GM23338 (cell line): ENCODE measurements around the gene GSTM5. TPM values are rescaled to one million over a fixed set of nuclear protein-coding genes. Genes with fewer than 3 reads are reported as not detected.
"Not testable (repeated sequence)": the region's sequence is repeated elsewhere in the genome, so short reads cannot be mapped to it uniquely, and the experiment has no call there.

Source experiments
- ATAC-seq: fragments of 200-7000 bp; cut with Tn5 transposase; 3 replicates; pipeline ENCODE4 v1.9.1; 2020
- DNase-seq: peaks from one replicate; pipeline ENCODE4 v3.0.0-alpha.2; 2015; ENCODE audit warnings: low spot score
- H2AFZ ChIP-seq: fragments of 200-600 bp; sonication (generic); 2 replicates; pipeline ENCODE4 v1.8.0; 2016; ENCODE audit warnings: antibody characterized with exemption, mild to moderate bottlenecking, moderate library complexity
- H3F3A ChIP-seq: fragments of 200-600 bp; sonication (generic); replicated peaks from 2 replicates; pipeline ENCODE4 v1.8.0; 2017; ENCODE audit warnings: antibody characterized with exemption, mixed run types, low read depth
- H3K27ac ChIP-seq: fragments of 200-600 bp; sonication (generic); 2 replicates; pipeline ENCODE4 v1.6.1; 2016; ENCODE audit warnings: low read depth
- H3K27me3 ChIP-seq: fragments of 200-600 bp; sonication (generic); 2 replicates; pipeline ENCODE4 v1.8.0; 2016; ENCODE audit warnings: mild to moderate bottlenecking, mixed run types, moderate library complexity; ENCODE audit not compliant: insufficient read depth
- H3K36me3 ChIP-seq: fragments of 200-600 bp; sonication (generic); 2 replicates; pipeline ENCODE4 v1.8.0; 2016; ENCODE audit warnings: mild to moderate bottlenecking; ENCODE audit not compliant: insufficient read depth
- H3K4me1 ChIP-seq: fragments of 200-600 bp; sonication (generic); 2 replicates; pipeline ENCODE4 v1.8.0; 2016; ENCODE audit warnings: mild to moderate bottlenecking, moderate library complexity; ENCODE audit not compliant: insufficient read depth
- H3K4me2 ChIP-seq: fragments of 200-600 bp; sonication (generic); 2 replicates; pipeline ENCODE4 v1.7.1; 2017; ENCODE audit warnings: mixed run types
- H3K4me3 ChIP-seq: fragments of 200-600 bp; sonication (generic); 2 replicates; pipeline ENCODE4 v1.6.1; 2016; ENCODE audit warnings: mixed run types
- H3K79me2 ChIP-seq: fragments of 200-600 bp; sonication (generic); replicated peaks from 2 replicates; pipeline ENCODE4 v1.8.0; 2017; ENCODE audit warnings: mild to moderate bottlenecking; ENCODE audit not compliant: insufficient read depth
- H3K9me2 ChIP-seq: fragments of 200-600 bp; sonication (generic); 2 replicates; pipeline ENCODE4 v1.8.0; 2017; ENCODE audit not compliant: insufficient read depth
- H4K20me1 ChIP-seq: fragments of 200-600 bp; sonication (generic); replicated peaks from 2 replicates; pipeline ENCODE4 v1.8.0; 2017; ENCODE audit warnings: mild to moderate bottlenecking; ENCODE audit not compliant: insufficient read depth
- H3K27ac Mint-ChIP-seq: 2 replicates; pipeline ENCODE4 v1.8.0; 2020; ENCODE audit warnings: inconsistent platforms, mild to moderate bottlenecking, moderate library complexity, mixed read lengths
- H3K27me3 Mint-ChIP-seq: 3 replicates; pipeline ENCODE4 v1.8.0; 2022; ENCODE audit warnings: low read depth, mild to moderate bottlenecking, moderate library complexity, mixed read lengths, inconsistent platforms; ENCODE audit not compliant: insufficient read depth, poor library complexity
- H3K36me3 Mint-ChIP-seq: 3 replicates; pipeline ENCODE4 v1.8.0; 2021; ENCODE audit warnings: low read depth, mild to moderate bottlenecking, inconsistent platforms, moderate library complexity, mixed read lengths
- H3K4me1 Mint-ChIP-seq: 3 replicates; pipeline ENCODE4 v1.8.0; 2020; ENCODE audit warnings: mild to moderate bottlenecking, inconsistent platforms, mixed read lengths
- H3K4me3 Mint-ChIP-seq: 3 replicates; pipeline ENCODE4 v1.8.0; 2021; ENCODE audit warnings: moderate library complexity, mild to moderate bottlenecking, inconsistent platforms, mixed read lengths
- H3K9me3 Mint-ChIP-seq: 3 replicates; pipeline ENCODE4 v1.8.0; 2020; ENCODE audit warnings: moderate library complexity, mild to moderate bottlenecking, inconsistent platforms, mixed read lengths
- CREB1 ChIP-seq: fragments of 250-450 bp; sonication (Bioruptor Pico); IDR thresholded peaks from 2 replicates; pipeline ENCODE4 v1.5.0; 2020; ENCODE audit warnings: low read depth, mild to moderate bottlenecking, moderate library complexity
- EZH2 ChIP-seq: fragments of 200-600 bp; sonication (generic); IDR thresholded peaks from one replicate; pipeline ENCODE4 v1.8.0; 2017; ENCODE audit warnings: antibody characterized with exemption, mild to moderate bottlenecking, low read depth; ENCODE audit not compliant: unreplicated experiment
- EZH2phosphoT487 ChIP-seq: fragments of 200-600 bp; sonication (generic); IDR thresholded peaks from one replicate; pipeline ENCODE4 v1.8.1; 2018; ENCODE audit warnings: antibody characterized with exemption; ENCODE audit not compliant: unreplicated experiment
- JUNB ChIP-seq: IDR thresholded peaks from one replicate; pipeline ENCODE4 v1.6.1; 2016; ENCODE audit warnings: antibody characterized with exemption; ENCODE audit not compliant: unreplicated experiment
- STAT1 ChIP-seq: IDR thresholded peaks from one replicate; pipeline ENCODE4 v1.6.1; 2016; ENCODE audit warnings: antibody characterized with exemption; ENCODE audit not compliant: unreplicated experiment
- ZNF114 ChIP-seq: fragments of 250-450 bp; sonication (Bioruptor Pico); IDR thresholded peaks from 2 replicates; pipeline ENCODE4 v1.5.0; 2020; ENCODE audit warnings: mild to moderate bottlenecking, moderate library complexity
- ZNF331 ChIP-seq: fragments of 250-450 bp; sonication (Bioruptor Pico); IDR thresholded peaks from 2 replicates; pipeline ENCODE4 v1.5.0; 2020; ENCODE audit warnings: low read depth, mild to moderate bottlenecking, moderate library complexity
- polyA plus RNA-seq: library from polyadenylated mRNA; unstranded; fragments of >200 nt; fragmentation: Nextera tagmentation; extraction: Ambion mirVana; gene quantifications from 2 replicates; pipeline ENCODE4 v1.2.1, GENCODE V29; 2016
- total RNA-seq: library from RNA; depleted of rRNA; stranded (reverse); fragments of >200 nt; shearing (Covaris generic); gene quantifications from 2 replicates; pipeline ENCODE4 v1.2.3, GENCODE V29; 2014
- TF ChIP-seq, protein P1 (sequence below): IDR thresholded peaks from one replicate; pipeline ENCODE4 v1.6.1; 2018; ENCODE audit warnings: antibody characterized with exemption; ENCODE audit not compliant: unreplicated experiment
- TF ChIP-seq, protein P2 (sequence below): fragments of 250-450 bp; sonication (Bioruptor Pico); IDR thresholded peaks from 2 replicates; pipeline ENCODE4 v1.5.0; 2020; ENCODE audit warnings: mild to moderate bottlenecking, moderate library complexity

The GSTM5 gene
- total and polyA plus RNA-seq, 2 experiments from 2014 or later: 2.5 to 5.0 TPM

GRCh38 chr1:109694400-109694799 lies 17.7 kb upstream of the GSTM5 start:
- not testable (repeated sequence) for H3K79me2 ChIP-seq, H3K27me3 ChIP-seq, H3K4me1 ChIP-seq, H3K4me3 ChIP-seq, H4K20me1 ChIP-seq, H3K4me2 ChIP-seq, H3K9me3 Mint-ChIP-seq, H3K36me3 ChIP-seq, H3K9me2 ChIP-seq, ATAC-seq, H3F3A ChIP-seq, H3K4me3 Mint-ChIP-seq, H3K36me3 Mint-ChIP-seq, DNase-seq, H3K4me1 Mint-ChIP-seq, H3K27ac ChIP-seq, H3K27me3 Mint-ChIP-seq, H2AFZ ChIP-seq, H3K27ac Mint-ChIP-seq

- not testable (repeated sequence) for H3K36me3 Mint-ChIP-seq, H3K4me1 ChIP-seq, H3F3A ChIP-seq, H2AFZ ChIP-seq, H4K20me1 ChIP-seq, H3K27me3 ChIP-seq, H3K4me1 Mint-ChIP-seq, H3K36me3 ChIP-seq, H3K79me2 ChIP-seq, H3K4me3 Mint-ChIP-seq, H3K4me2 ChIP-seq, H3K27ac Mint-ChIP-seq, H3K27me3 Mint-ChIP-seq, ATAC-seq, H3K9me2 ChIP-seq, H3K9me3 Mint-ChIP-seq, H3K27ac ChIP-seq, H3K4me3 ChIP-seq, DNase-seq
Observed at GRCh38 chr1:109695138-109695537, 16.9 kb upstream of the GSTM5 start.

GRCh38 chr1:109697066-109697465 lies 15.0 kb upstream of the GSTM5 start:
- Histone ChIP-seq H3K9me2 (no peaks in the 10 kb centered on the region), H3F3A (no peaks in the 10 kb centered on the region), H3K36me3 (no peaks in the 10 kb centered on the region), H3K4me1 (no peaks in the 10 kb centered on the region), H3K27ac (no peak overlapping the region), H3K27me3 (no peaks in the 10 kb centered on the region), H3K4me3 (no peak overlapping the region), H4K20me1 (no peaks in the 10 kb centered on the region), H3K79me2 (no peaks in the 10 kb centered on the region), H2AFZ (no peak overlapping the region), H3K4me2 (no peak overlapping the region)
- H3K36me3 Mint-ChIP-seq: no peaks in the 10 kb centered on the region
- no peaks in the 10 kb centered on the region for H3K27me3 Mint-ChIP-seq
- ATAC-seq (no peak), DNase-seq (no peak)
- H3K27ac Mint-ChIP-seq: no peak overlapping the region
- H3K4me3 Mint-ChIP-seq: no peak overlapping the region
- no peaks in the 10 kb centered on the region for H3K9me3 Mint-ChIP-seq
- H3K4me1 Mint-ChIP-seq: no peaks in the 10 kb centered on the region
- no peak for TF ChIP-seq EZH2phosphoT487
- TF ChIP-seq STAT1: no peak
- no peak for TF ChIP-seq EZH2
- TF ChIP-seq, protein P1, sequence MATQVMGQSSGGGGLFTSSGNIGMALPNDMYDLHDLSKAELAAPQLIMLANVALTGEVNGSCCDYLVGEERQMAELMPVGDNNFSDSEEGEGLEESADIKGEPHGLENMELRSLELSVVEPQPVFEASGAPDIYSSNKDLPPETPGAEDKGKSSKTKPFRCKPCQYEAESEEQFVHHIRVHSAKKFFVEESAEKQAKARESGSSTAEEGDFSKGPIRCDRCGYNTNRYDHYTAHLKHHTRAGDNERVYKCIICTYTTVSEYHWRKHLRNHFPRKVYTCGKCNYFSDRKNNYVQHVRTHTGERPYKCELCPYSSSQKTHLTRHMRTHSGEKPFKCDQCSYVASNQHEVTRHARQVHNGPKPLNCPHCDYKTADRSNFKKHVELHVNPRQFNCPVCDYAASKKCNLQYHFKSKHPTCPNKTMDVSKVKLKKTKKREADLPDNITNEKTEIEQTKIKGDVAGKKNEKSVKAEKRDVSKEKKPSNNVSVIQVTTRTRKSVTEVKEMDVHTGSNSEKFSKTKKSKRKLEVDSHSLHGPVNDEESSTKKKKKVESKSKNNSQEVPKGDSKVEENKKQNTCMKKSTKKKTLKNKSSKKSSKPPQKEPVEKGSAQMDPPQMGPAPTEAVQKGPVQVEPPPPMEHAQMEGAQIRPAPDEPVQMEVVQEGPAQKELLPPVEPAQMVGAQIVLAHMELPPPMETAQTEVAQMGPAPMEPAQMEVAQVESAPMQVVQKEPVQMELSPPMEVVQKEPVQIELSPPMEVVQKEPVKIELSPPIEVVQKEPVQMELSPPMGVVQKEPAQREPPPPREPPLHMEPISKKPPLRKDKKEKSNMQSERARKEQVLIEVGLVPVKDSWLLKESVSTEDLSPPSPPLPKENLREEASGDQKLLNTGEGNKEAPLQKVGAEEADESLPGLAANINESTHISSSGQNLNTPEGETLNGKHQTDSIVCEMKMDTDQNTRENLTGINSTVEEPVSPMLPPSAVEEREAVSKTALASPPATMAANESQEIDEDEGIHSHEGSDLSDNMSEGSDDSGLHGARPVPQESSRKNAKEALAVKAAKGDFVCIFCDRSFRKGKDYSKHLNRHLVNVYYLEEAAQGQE: no peak
- TF ChIP-seq, protein P2, sequence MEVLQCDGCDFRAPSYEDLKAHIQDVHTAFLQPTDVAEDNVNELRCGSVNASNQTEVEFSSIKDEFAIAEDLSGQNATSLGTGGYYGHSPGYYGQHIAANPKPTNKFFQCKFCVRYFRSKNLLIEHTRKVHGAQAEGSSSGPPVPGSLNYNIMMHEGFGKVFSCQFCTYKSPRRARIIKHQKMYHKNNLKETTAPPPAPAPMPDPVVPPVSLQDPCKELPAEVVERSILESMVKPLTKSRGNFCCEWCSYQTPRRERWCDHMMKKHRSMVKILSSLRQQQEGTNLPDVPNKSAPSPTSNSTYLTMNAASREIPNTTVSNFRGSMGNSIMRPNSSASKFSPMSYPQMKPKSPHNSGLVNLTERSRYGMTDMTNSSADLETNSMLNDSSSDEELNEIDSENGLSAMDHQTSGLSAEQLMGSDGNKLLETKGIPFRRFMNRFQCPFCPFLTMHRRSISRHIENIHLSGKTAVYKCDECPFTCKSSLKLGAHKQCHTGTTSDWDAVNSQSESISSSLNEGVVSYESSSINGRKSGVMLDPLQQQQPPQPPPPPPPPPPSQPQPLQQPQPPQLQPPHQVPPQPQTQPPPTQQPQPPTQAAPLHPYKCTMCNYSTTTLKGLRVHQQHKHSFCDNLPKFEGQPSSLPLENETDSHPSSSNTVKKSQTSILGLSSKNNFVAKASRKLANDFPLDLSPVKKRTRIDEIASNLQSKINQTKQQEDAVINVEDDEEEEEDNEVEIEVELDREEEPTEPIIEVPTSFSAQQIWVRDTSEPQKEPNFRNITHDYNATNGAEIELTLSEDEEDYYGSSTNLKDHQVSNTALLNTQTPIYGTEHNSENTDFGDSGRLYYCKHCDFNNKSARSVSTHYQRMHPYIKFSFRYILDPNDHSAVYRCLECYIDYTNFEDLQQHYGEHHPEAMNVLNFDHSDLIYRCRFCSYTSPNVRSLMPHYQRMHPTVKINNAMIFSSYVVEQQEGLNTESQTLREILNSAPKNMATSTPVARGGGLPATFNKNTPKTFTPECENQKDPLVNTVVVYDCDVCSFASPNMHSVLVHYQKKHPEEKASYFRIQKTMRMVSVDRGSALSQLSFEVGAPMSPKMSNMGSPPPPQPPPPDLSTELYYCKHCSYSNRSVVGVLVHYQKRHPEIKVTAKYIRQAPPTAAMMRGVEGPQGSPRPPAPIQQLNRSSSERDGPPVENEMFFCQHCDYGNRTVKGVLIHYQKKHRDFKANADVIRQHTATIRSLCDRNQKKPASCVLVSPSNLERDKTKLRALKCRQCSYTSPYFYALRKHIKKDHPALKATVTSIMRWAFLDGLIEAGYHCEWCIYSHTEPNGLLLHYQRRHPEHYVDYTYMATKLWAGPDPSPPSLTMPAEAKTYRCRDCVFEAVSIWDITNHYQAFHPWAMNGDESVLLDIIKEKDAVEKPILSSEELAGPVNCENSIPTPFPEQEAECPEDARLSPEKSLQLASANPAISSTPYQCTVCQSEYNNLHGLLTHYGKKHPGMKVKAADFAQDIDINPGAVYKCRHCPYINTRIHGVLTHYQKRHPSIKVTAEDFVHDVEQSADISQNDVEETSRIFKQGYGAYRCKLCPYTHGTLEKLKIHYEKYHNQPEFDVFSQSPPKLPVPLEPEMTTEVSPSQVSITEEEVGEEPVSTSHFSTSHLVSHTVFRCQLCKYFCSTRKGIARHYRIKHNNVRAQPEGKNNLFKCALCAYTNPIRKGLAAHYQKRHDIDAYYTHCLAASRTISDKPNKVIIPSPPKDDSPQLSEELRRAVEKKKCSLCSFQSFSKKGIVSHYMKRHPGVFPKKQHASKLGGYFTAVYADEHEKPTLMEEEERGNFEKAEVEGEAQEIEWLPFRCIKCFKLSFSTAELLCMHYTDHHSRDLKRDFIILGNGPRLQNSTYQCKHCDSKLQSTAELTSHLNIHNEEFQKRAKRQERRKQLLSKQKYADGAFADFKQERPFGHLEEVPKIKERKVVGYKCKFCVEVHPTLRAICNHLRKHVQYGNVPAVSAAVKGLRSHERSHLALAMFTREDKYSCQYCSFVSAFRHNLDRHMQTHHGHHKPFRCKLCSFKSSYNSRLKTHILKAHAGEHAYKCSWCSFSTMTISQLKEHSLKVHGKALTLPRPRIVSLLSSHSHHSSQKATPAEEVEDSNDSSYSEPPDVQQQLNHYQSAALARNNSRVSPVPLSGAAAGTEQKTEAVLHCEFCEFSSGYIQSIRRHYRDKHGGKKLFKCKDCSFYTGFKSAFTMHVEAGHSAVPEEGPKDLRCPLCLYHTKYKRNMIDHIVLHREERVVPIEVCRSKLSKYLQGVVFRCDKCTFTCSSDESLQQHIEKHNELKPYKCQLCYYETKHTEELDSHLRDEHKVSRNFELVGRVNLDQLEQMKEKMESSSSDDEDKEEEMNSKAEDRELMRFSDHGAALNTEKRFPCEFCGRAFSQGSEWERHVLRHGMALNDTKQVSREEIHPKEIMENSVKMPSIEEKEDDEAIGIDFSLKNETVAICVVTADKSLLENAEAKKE (CRISPR knock-in tag): no peak
- TF ChIP-seq ZNF114 (CRISPR knock-in tag): no peak
- no peak for TF ChIP-seq ZNF331 (CRISPR knock-in tag)
- TF ChIP-seq CREB1 (CRISPR knock-in tag): no peak
- no peak for TF ChIP-seq JUNB
